Measurements from ENCODE around the gene COX6B2.

GRCh38 chr19:55350620-55351315 is 3.8 kb downstream of the COX6B2 start:
- TF ChIP-seq EZH2 (IDR thresholded peaks at IDR 0.05; ENCODE audit: low read depth) = no peak
- TF ChIP-seq CTCF (conservative IDR thresholded peaks at IDR 0.05) = no peak

Data from PC-9 (cell line).